Coronary artery (tissue), 2 donors: Measurements from ENCODE around the gene LSR.

Source experiments
- DNase-seq: peaks from one replicate; pipeline ENCODE4 v3.0.0-alpha.2; 2017; ENCODE audit warnings: low spot score
- H3K27ac ChIP-seq, 2 donors: fragments of 200-600 bp; sonication (generic); one replicate each; pipeline ENCODE4 v1.5.1; 2016 to 2019
- H3K4me3 ChIP-seq: fragments of 200-600 bp; sonication (generic); 2 replicates; pipeline ENCODE4 v1.5.1; 2016; ENCODE audit warnings: mild to moderate bottlenecking, moderate library complexity
- CTCF ChIP-seq: fragments of 200-600 bp; sonication (generic); IDR thresholded peaks from one replicate; pipeline ENCODE4 v1.5.1; 2019; ENCODE audit warnings: antibody characterized with exemption

LSR gene

GRCh38 chr19:35314031-35314430 lies 65.2 kb downstream of the LSR start:
- DNase-seq, result no peak
- Histone ChIP-seq H3K4me3 (no peak overlapping the region), H3K27ac (no peak overlapping the region)
- no peak for TF ChIP-seq CTCF

GRCh38 chr19:35314858-35315470 lies 66.2 kb downstream of the LSR start:
- TF ChIP-seq CTCF, result no peak
- H3K27ac ChIP-seq, result no peak overlapping the region
- DNase-seq, result no peak
- H3K4me3 ChIP-seq, result no peak overlapping the region

DNA sequence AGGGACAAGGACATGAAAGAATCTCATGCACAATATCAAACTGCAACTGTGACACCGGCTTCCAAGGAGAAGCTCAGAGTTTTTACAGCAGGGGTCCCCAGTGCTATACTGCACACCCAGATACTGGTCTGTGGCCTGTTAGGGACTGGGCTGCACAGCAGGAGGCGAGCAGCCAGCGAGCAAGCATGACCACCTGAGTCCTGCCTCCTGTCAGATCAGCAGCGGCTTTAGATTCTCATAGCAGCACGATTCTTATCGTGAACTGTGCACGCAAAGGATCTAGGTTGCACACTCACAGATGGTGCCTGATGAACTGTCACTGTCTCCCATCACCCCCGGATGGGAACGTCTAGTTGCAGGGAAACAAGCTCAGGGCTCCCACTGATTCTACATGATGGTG lies 67.1 kb downstream of the LSR start:
- Histone ChIP-seq H3K4me3 (no peak overlapping the region), H3K27ac (no peak overlapping the region)
- no peak for TF ChIP-seq CTCF
- DNase-seq, result no peak

DNA sequence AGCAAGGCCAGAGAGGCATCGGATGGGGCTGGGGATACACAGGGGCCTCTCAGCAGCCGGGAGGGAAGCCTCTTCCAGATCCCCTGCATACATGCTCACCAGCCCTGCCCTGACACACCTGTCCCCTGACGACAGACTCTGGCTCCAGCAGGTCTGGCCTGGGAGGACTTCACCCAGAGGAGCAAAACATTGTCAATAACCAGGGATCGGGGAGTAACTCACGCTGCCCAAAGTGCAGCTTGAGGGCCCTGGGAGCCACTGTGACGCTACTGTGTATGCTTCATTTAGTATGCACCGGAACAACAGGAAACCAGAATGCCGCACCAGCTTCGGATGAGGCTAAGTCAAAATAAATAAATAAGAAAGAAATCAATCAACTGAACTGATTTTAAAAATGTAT lies 67.8 kb downstream of the LSR start:
- H3K27ac ChIP-seq, result no peak overlapping the region
- DNase-seq, result no peak
- H3K4me3 ChIP-seq, result no peak overlapping the region
- no peak for TF ChIP-seq CTCF
